K562 (cell line): Measurements from ENCODE around the gene SMAP2. TPM values are rescaled to one million over a fixed set of nuclear protein-coding genes. Genes with fewer than 3 reads are reported as not detected.

Source experiments
- ATAC-seq: fragments of 200-7000 bp; cut with Tn5 transposase; 3 replicates; pipeline ENCODE4 v1.9.1; 2020; ENCODE audit warnings: moderate library complexity
- BruUV-seq: library from RNA; stranded (reverse); fragments of 400-500 nt; replicated peaks from 2 replicates; lab custom pipeline; 2021; lab: Mats Ljungman, UMichigan
- CTCF ChIA-PET: fragments of 300-600 bp; formaldehyde crosslinking; extraction: SDS; loops from one replicate; lab custom pipeline; 2021; ENCODE audit warnings: low intra/inter-chr PET ratio; lab: Yijun Ruan, JAX
- POLR2A ChIA-PET: fragments of 300-600, 350-650 bp; sonication (Branson Sonifier 250); formaldehyde crosslinking; extraction: SDS; loops from one replicate; lab custom pipeline; 2021; ENCODE audit warnings: antibody characterized with exemption, inconsistent platforms; lab: Yijun Ruan, JAX
- DNase-seq, 4 experiments: peaks; one replicate each; pipeline versions ENCODE4 v3.0.0 to v3.0.0-alpha.2; 2011 to 2018; ENCODE audit warnings: low spot score in 3 of 4, mixed read lengths in 3 of 4; ENCODE audit errors: extremely low read depth in 1 of 4
- FAIRE-seq: peaks from 2 replicates; lab custom pipeline; 2011; peaks lifted over from hg19 to GRCh38; lab: Jason Lieb, UNC
- H2AFZ ChIP-seq: 2 replicates; pipeline ENCODE4 v1.6.0; 2011; ENCODE audit warnings: low read depth, low read length, control low read depth, inconsistent platforms
- H3K27ac ChIP-seq: fragments of 200-600 bp; 3 replicates; pipeline ENCODE4 v1.8.0; 2011; ENCODE audit warnings: low read depth, mild to moderate bottlenecking, control low read depth, inconsistent platforms, low read length, moderate library complexity, mixed read lengths; ENCODE audit errors: extremely low read depth
- H3K27me3 ChIP-seq, 2 experiments: fragments of 300-600 bp in 1 of 2; 2 replicates in 1 of 2; 3 replicates in 1 of 2; pipeline versions ENCODE4 v1.6.0 to v1.8.0; 2011; ENCODE audit warnings: inconsistent platforms in 2 of 2, low read length in 2 of 2, mild to moderate bottlenecking in 1 of 2, mixed read lengths in 1 of 2, moderate library complexity in 1 of 2; ENCODE audit not compliant: control insufficient read depth in 2 of 2, insufficient read depth in 2 of 2
- H3K36me3 ChIP-seq: fragments of 300-600 bp; 3 replicates; pipeline ENCODE4 v1.8.0; 2011; ENCODE audit warnings: mild to moderate bottlenecking, low read length, inconsistent platforms; ENCODE audit not compliant: control insufficient read depth, insufficient read depth
- H3K4me1 ChIP-seq, 2 experiments: fragments of 200-600 bp in 1 of 2; replicated peaks in 1 of 2; 2 replicates in 1 of 2; 3 replicates in 1 of 2; pipeline versions ENCODE4 v1.5.1 to v1.8.0; 2011; ENCODE audit warnings: inconsistent platforms in 2 of 2, low read length in 2 of 2, mild to moderate bottlenecking in 1 of 2, mixed read lengths in 1 of 2, moderate library complexity in 1 of 2; ENCODE audit not compliant: control insufficient read depth in 2 of 2, insufficient read depth in 2 of 2
- H3K4me2 ChIP-seq: 2 replicates; pipeline ENCODE4 v1.6.1; 2011; ENCODE audit warnings: low read length, control low read depth, inconsistent platforms, mixed read lengths; ENCODE audit not compliant: insufficient read depth
- H3K4me3 ChIP-seq: fragments of 200-600 bp; sonication (generic), shearing (Covaris generic); 2 replicates; pipeline ENCODE4 v1.5.1; 2016; ENCODE audit warnings: control low read depth, inconsistent platforms
- H3K79me2 ChIP-seq: fragments of 200-600 bp; 3 replicates; pipeline ENCODE4 v1.8.0; 2011; ENCODE audit warnings: low read length, inconsistent platforms; ENCODE audit not compliant: control insufficient read depth, insufficient read depth
- H3K9ac ChIP-seq, 2 experiments: 2 replicates each; pipeline versions ENCODE4 v1.6.0 to v1.6.1; 2011; ENCODE audit warnings: low read depth in 2 of 2, low read length in 2 of 2, control low read depth in 1 of 2, inconsistent platforms in 1 of 2, mild to moderate bottlenecking in 1 of 2, mixed read lengths in 1 of 2; ENCODE audit not compliant: insufficient read depth in 1 of 2
- H3K9me1 ChIP-seq: one replicate; pipeline ENCODE4 v1.6.0; 2011; ENCODE audit warnings: inconsistent platforms, mild to moderate bottlenecking, low read length, moderate library complexity; ENCODE audit not compliant: control insufficient read depth, insufficient read depth
- H3K9me3 ChIP-seq: replicated peaks from 2 replicates; pipeline ENCODE4 v1.5.1; 2011; ENCODE audit warnings: low read depth, low read length, inconsistent platforms; ENCODE audit not compliant: control insufficient read depth, insufficient read depth
- H4K20me1 ChIP-seq: replicated peaks from 2 replicates; pipeline ENCODE4 v1.6.1; 2011; ENCODE audit warnings: low read length, inconsistent platforms, mixed read lengths; ENCODE audit not compliant: control insufficient read depth, insufficient read depth
- CEBPG ChIP-seq, 3 experiments: fragments of 200-800 bp in 1 of 3; sonication (Bioruptor generic) in 1 of 3; sonication (generic) in 1 of 3; formaldehyde crosslinking in 1 of 3; IDR thresholded peaks in 2 of 3; conservative IDR thresholded peaks in 1 of 3; 2 replicates each; pipeline versions ENCODE4 v1.6.1 to v1.8.0; 2016 to 2022; ENCODE audit warnings: missing compliant biosample characterization in 2 of 3, missing genetic modification characterization in 2 of 3, mild to moderate bottlenecking in 1 of 3, missing genetic modification reagents in 1 of 3
- ESRRB ChIP-seq: fragments of 250-450 bp; sonication (Bioruptor Pico); IDR thresholded peaks from 2 replicates; pipeline ENCODE4 v1.5.0; 2020; ENCODE audit warnings: mild to moderate bottlenecking, moderate library complexity, borderline replicate concordance
- JUN ChIP-seq, 2 experiments: sonication (generic) in 1 of 2; formaldehyde crosslinking in 1 of 2; IDR thresholded peaks; 2 replicates each; pipeline versions ENCODE4 v1.6.1 to v1.8.0; 2012 to 2022; ENCODE audit warnings: borderline replicate concordance in 2 of 2, mild to moderate bottlenecking in 2 of 2, improper control_type of control experiment in 1 of 2, low read depth in 1 of 2, low read length in 1 of 2, missing genetic modification reagents in 1 of 2
- KAT2B ChIP-seq: IDR thresholded peaks from one replicate; pipeline ENCODE4 v1.6.1; 2012; ENCODE audit warnings: low read depth, mild to moderate bottlenecking, control low read depth, inconsistent platforms, low read length, moderate library complexity
- KDM5B ChIP-seq: fragments of 200-600 bp; sonication (generic); IDR thresholded peaks from 2 replicates; pipeline ENCODE4 v1.6.1; 2012; ENCODE audit warnings: low read depth, mild to moderate bottlenecking, moderate library complexity, low read length, control low read depth, inconsistent platforms; ENCODE audit not compliant: insufficient replicate concordance
- KLF16 ChIP-seq: IDR thresholded peaks from 2 replicates; pipeline ENCODE4 v1.6.1; 2016; ENCODE audit warnings: antibody characterized with exemption
- POLR2B ChIP-seq: fragments of 450-650 bp; IDR thresholded peaks from 2 replicates; pipeline ENCODE4 v1.6.1; 2018; ENCODE audit warnings: low read depth; ENCODE audit not compliant: partially characterized antibody
- SIX5 ChIP-seq, 2 experiments: IDR thresholded peaks; 2 replicates each; pipeline ENCODE4 v1.6.1; 2011; ENCODE audit warnings: low read length in 2 of 2, borderline replicate concordance in 1 of 2, low read depth in 1 of 2, mild to moderate bottlenecking in 1 of 2, moderate library complexity in 1 of 2; ENCODE audit not compliant: insufficient read depth in 1 of 2
- ZFP1 ChIP-seq: fragments of 450-650 bp; formaldehyde crosslinking; IDR thresholded peaks from 2 replicates; pipeline ENCODE4 v1.4.0; 2020; ENCODE audit warnings: mild to moderate bottlenecking, mixed read lengths
- ZNF143 ChIP-seq: sonication (generic); formaldehyde crosslinking; IDR thresholded peaks from 2 replicates; pipeline ENCODE4 v1.9.0; 2022; ENCODE audit warnings: mild to moderate bottlenecking, missing genetic modification reagents
- WGBS: fragments of 100-300 bp; shearing (Covaris generic); methylation state at CpG from one replicate; pipeline ENCODE4 v1.1.6; 2016; ENCODE audit warnings: low coverage, mixed read lengths; ENCODE audit not compliant: insufficient coverage; ENCODE audit errors: missing lambda C conversion rate; 5-methylcytosine and 5-hydroxymethylcytosine counted together
- in situ Hi-C: fragments of 300-500 bp; cut with MboI; formaldehyde crosslinking; loops from 4 replicates; pipeline ENCODE4 v1.15.0; 2018; ENCODE audit warnings: inconsistent platforms, mixed read lengths
- intact Hi-C: fragments of 100-400 bp; cut with micrococcal nuclease; formaldehyde crosslinking; loops from 2 replicates; pipeline ENCODE4 v1.14.2; 2022
- polyA plus RNA-seq, 8 experiments: library from polyadenylated mRNA; depleted of rRNA in 4 of 8; stranded (reverse) in 5 of 8; unstranded in 3 of 8; fragments of >200 nt; fragmentation: Nextera tagmentation in 2 of 8; fragmentation: Illumina TruSeq in 1 of 8; extraction: Ambion mirVana in 2 of 8; extraction: Trizol in 1 of 8; gene quantifications; 2 replicates each; pipeline versions ENCODE4 v1.2.1 to v1.2.3, GENCODE V29; 2011 to 2014; ENCODE audit warnings: inconsistent platforms in 1 of 8, missing spikeins in 1 of 8
- total RNA-seq, 7 experiments: library from RNA; depleted of rRNA in 6 of 7; stranded (reverse); fragments of >200 nt in 6 of 7; fragmentation: Illumina TruSeq in 2 of 7; extraction: Trizol in 2 of 7; gene quantifications; 2 replicates each; pipeline versions ENCODE4 v1.2.1 to v1.2.3, GENCODE V29; 2011 to 2021; ENCODE audit warnings: low replicate concordance in 1 of 7

The SMAP2 gene
- total and polyA plus RNA-seq, 9 of the 15 experiments (the other 6 are each of a cell fraction or from before 2014, with no cell fraction given), result 38.7 to 212 (median 94.1) TPM

- ChIA-PET CTCF (no interaction called here), POLR2A (interaction anchor here (0.6 to 6.0 kb wide), 6 partner anchors 7 to 250 kb away, joined by 3 to 28 read pairs (median 4); no protein-coding TSS in a partner anchor)
- Histone ChIP-seq H2AFZ (no peak overlapping the region), H3K4me1 (peaks cover 30 to 68% of the 10 kb centered on the region in 2 experiments), H3K79me2 (peaks cover 97% of the 10 kb centered on the region), H3K4me2 (no peak overlapping the region), H3K4me3 (no peak overlapping the region), H3K9me1 (no peaks in the 10 kb centered on the region), H3K27me3 (no peaks in the 10 kb centered on the region), H3K9me3 (no peaks in the 10 kb centered on the region), H4K20me1 (peaks cover 10% of the 10 kb centered on the region; the same call in 1 of the 2 replicates), H3K9ac (no peak overlapping the region; a peak in 1 of 4 replicates), H3K36me3 (peaks cover 28% of the 10 kb centered on the region), H3K27ac (no peak overlapping the region; the same call in 2 of the 3 replicates)
- BruUV-seq, result no TSS peak
- no peak for ATAC-seq
- TF ChIP-seq CEBPG (CRISPR knock-in tag; IDR thresholded peaks at IDR 0.05) (no peak), CEBPG (tag; conservative IDR thresholded peaks at IDR 0.05 in 1 of 2, IDR thresholded peaks at IDR 0.05 in 1 of 2) (no peak), POLR2B (no peak), KLF16 (no peak), JUN (IDR thresholded peaks at IDR 0.05; ENCODE audit: borderline replicate concordance, low read depth, low read length) (no peak), JUN (CRISPR knock-in tag; IDR thresholded peaks at IDR 0.05; ENCODE audit: borderline replicate concordance) (no peak), ESRRB (no peak), ZFP1 (CRISPR knock-in tag) (no peak), ZNF143 (no peak), SIX5 (IDR thresholded peaks at IDR 0.05; ENCODE audit: borderline replicate concordance in 1 of 2, insufficient read depth in 1 of 2, low read depth in 1 of 2, low read length in 2 of 2) (no peak), KAT2B (no peak), KDM5B (no peak)
- WGBS, result 71% methylated on average over 3 of the region's 3 CpGs
- in situ Hi-C loops, result no loop called here
- FAIRE-seq, result no peak
- no peak for DNase-seq
- intact Hi-C loops, result no loop called here
Observed at GRCh38 chr1:40390857-40391256, 17.3 kb downstream of the SMAP2 start.
